Lower leg skin (tissue), 3 donors: ENCODE data around the gene ERG.

ENCODE experiments used
- POLR2A ChIP-seq, 2 donors: fragments of 450-650 bp; IDR thresholded peaks; one replicate each; pipeline ENCODE4 v1.6.1; 2016 to 2017; ENCODE audit warnings: antibody characterized with exemption in 2 of 2, mild to moderate bottlenecking in 1 of 2, moderate library complexity in 1 of 2
- TF ChIP-seq, protein P1 (sequence below), 3 donors: fragments of 450-650 bp; IDR thresholded peaks; one replicate each; pipeline ENCODE4 v1.5.1; 2016; ENCODE audit warnings: antibody characterized with exemption in 3 of 3, mild to moderate bottlenecking in 3 of 3, moderate library complexity in 2 of 3

GRCh38 chr21:38340131-38340530 is 158.1 kb downstream of the ERG start:
- TF ChIP-seq POLR2A (IDR thresholded peaks at IDR 0.05): no peak
- TF ChIP-seq, protein P1, sequence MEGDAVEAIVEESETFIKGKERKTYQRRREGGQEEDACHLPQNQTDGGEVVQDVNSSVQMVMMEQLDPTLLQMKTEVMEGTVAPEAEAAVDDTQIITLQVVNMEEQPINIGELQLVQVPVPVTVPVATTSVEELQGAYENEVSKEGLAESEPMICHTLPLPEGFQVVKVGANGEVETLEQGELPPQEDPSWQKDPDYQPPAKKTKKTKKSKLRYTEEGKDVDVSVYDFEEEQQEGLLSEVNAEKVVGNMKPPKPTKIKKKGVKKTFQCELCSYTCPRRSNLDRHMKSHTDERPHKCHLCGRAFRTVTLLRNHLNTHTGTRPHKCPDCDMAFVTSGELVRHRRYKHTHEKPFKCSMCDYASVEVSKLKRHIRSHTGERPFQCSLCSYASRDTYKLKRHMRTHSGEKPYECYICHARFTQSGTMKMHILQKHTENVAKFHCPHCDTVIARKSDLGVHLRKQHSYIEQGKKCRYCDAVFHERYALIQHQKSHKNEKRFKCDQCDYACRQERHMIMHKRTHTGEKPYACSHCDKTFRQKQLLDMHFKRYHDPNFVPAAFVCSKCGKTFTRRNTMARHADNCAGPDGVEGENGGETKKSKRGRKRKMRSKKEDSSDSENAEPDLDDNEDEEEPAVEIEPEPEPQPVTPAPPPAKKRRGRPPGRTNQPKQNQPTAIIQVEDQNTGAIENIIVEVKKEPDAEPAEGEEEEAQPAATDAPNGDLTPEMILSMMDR (IDR thresholded peaks at IDR 0.05): no peak
